Progenitor cell of endocrine pancreas (in vitro differentiated cells): ENCODE measurements around the gene IL17C. TPM values are rescaled to one million over a fixed set of nuclear protein-coding genes. Genes with fewer than 3 reads are reported as not detected.

Experiments used
- DNase-seq: peaks from one replicate; pipeline ENCODE4 v3.0.0; 2021; ENCODE audit warnings: low spot score; ENCODE audit not compliant: unreplicated experiment
- H3K27ac Mint-ChIP-seq: 2 replicates; pipeline ENCODE4 v1.8.0; 2021; ENCODE audit warnings: mild to moderate bottlenecking, moderate library complexity, mixed read lengths
- H3K27me3 Mint-ChIP-seq: 2 replicates; pipeline ENCODE4 v1.8.0; 2021; ENCODE audit warnings: mixed read lengths
- H3K36me3 Mint-ChIP-seq: 2 replicates; pipeline ENCODE4 v1.8.0; 2022; ENCODE audit warnings: mixed read lengths; ENCODE audit not compliant: insufficient read depth
- H3K4me1 Mint-ChIP-seq: 2 replicates; pipeline ENCODE4 v1.8.0; 2021; ENCODE audit warnings: low read depth, mixed read lengths
- H3K4me3 Mint-ChIP-seq: 2 replicates; pipeline ENCODE4 v1.8.0; 2021; ENCODE audit warnings: low read depth, mild to moderate bottlenecking, moderate library complexity, mixed read lengths
- H3K9me3 Mint-ChIP-seq: 2 replicates; pipeline ENCODE4 v1.8.0; 2021; ENCODE audit warnings: low read depth, mixed read lengths
- CTCF ChIP-seq: fragments of 200-600 bp; sonication (generic); IDR thresholded peaks from one replicate; pipeline ENCODE4 v1.5.0; 2021; ENCODE audit warnings: antibody characterized with exemption, mild to moderate bottlenecking; ENCODE audit not compliant: unreplicated experiment
- total RNA-seq: library from RNA; stranded (reverse); gene quantifications from 2 replicates; pipeline ENCODE4 v1.2.1, GENCODE V29; 2021

IL17C gene
- total RNA-seq, 1 donor from 2014 or later = 0.29 TPM

GRCh38 chr16:88647178-88648070, 9.1 kb downstream of the IL17C start:
- no peak for TF ChIP-seq CTCF
- no peaks in the 10 kb centered on the region for H3K27me3 Mint-ChIP-seq
- no peak overlapping the region for H3K27ac Mint-ChIP-seq
- H3K4me3 Mint-ChIP-seq = no peak overlapping the region
- H3K36me3 Mint-ChIP-seq = peaks cover 6% of the 10 kb centered on the region
- H3K9me3 Mint-ChIP-seq = no peaks in the 10 kb centered on the region
- peaks cover 4% of the 10 kb centered on the region for H3K4me1 Mint-ChIP-seq
- DNase-seq = no peak

- Mint-ChIP-seq H3K27me3 (no peaks in the 10 kb centered on the region), H3K27ac (no peak overlapping the region), H3K36me3 (peaks cover 6% of the 10 kb centered on the region)
Observed at GRCh38 chr16:88649195-88649923, 11.0 kb downstream of the IL17C start.

GRCh38 chr16:88649924-88650748, 11.8 kb downstream of the IL17C start:
- H3K27me3 Mint-ChIP-seq = no peaks in the 10 kb centered on the region
- H3K27ac Mint-ChIP-seq = peak overlapping the region; percentile 56
- no peak for DNase-seq
- peaks cover 7% of the 10 kb centered on the region for H3K36me3 Mint-ChIP-seq
- H3K9me3 Mint-ChIP-seq = no peaks in the 10 kb centered on the region
- peak overlapping the region; percentile 81 for H3K4me3 Mint-ChIP-seq
- H3K4me1 Mint-ChIP-seq = peaks cover 4% of the 10 kb centered on the region
- no peak for TF ChIP-seq CTCF

More at GRCh38 chr16:88649195-88649923, 11.0 kb downstream of the IL17C start:
- H3K9me3 Mint-ChIP-seq = no peaks in the 10 kb centered on the region
- peak overlapping the region; percentile 81 for H3K4me3 Mint-ChIP-seq
- no peak for DNase-seq
- H3K4me1 Mint-ChIP-seq = peaks cover 4% of the 10 kb centered on the region
- TF ChIP-seq CTCF = no peak

GRCh38 chr16:88650749-88651275, 12.4 kb downstream of the IL17C start, which contains the start of gene CYBA:
TSS of gene CYBA (minus strand) at chr16:88651053. CDS start at chr16:88651013, 40 bp downstream.
- no peak for DNase-seq
- H3K4me3 Mint-ChIP-seq = peak within 1 kb of the TSS; percentile 81
- peak within 1 kb of the TSS; percentile 56 for H3K27ac Mint-ChIP-seq
- peaks cover 7% of the 10 kb centered on the region for H3K36me3 Mint-ChIP-seq
- no peaks in the 10 kb centered on the region for H3K27me3 Mint-ChIP-seq
- no peaks in the 10 kb centered on the region for H3K9me3 Mint-ChIP-seq
- no peak for TF ChIP-seq CTCF
- H3K4me1 Mint-ChIP-seq = peaks cover 4% of the 10 kb centered on the region
